GM19324 (cell line): ENCODE data around the gene KIRREL3.

Experiments used
- ATAC-seq: cut with Tn5 transposase; IDR thresholded peaks from one replicate; pipeline ENCODE4 v1.9.1; 2021; ENCODE audit warnings: mild to moderate bottlenecking, moderate library complexity; ENCODE audit not compliant: unreplicated experiment, low FRiP score

The KIRREL3 gene

GRCh38 chr11:126484266-126484665 lies 516.3 kb downstream of the KIRREL3 start:
- ATAC-seq, result no peak

- ATAC-seq, result no peak
These were observed 516.9 kb downstream of the KIRREL3 start for GRCh38 chr11:126483621-126484195.

- ATAC-seq, result no peak
These were observed 517.9 kb downstream of the KIRREL3 start for GRCh38 chr11:126482586-126483108.

GRCh38 chr11:126481303-126481680 lies 519.3 kb downstream of the KIRREL3 start:
- no peak for ATAC-seq

DNA sequence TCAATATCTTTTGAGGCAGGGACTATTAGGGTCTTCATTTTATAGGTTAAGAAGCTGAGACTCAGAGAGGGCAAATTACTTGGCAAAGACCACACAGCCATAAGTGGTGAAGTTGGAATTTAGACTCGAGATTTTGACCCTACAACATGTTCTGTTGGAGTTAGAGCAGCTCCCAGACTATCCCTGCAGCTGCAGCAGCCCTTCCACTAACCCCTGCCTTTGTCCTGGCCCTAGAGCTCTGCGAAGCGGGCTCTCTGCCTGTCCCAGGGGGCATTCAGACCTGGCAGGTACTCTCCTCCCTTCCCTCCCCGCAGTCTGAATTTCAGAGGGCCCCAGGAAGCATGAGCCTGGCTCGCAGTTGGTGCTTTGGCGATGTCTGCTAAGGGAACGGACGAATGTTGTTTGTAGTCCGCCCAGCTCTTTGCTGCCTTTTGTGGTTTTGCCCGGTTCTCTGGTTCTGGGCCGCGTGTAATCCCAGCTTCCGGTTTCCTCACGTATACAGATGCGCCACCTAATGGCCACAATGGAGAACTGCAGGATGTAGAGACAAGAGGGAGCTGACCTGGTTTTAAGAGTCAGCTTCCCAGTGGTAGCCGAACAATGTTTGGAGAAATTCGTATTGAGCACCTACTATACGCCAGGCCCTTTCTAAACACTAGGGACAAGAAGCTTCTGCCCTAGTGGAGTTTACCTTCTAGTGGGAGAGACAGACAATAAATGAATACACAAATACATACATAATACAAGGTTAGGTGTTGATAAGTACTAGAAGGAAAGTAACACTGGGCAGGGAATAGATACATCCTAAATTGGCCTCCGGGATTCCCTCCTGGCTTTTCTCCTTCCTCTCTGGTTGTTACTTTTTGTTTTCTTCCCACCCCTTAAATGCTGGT lies 519.9 kb downstream of the KIRREL3 start:
- peak; percentile 41 for ATAC-seq

GRCh38 chr11:126480015-126480409 lies 520.6 kb downstream of the KIRREL3 start:
- ATAC-seq, result no peak

DNA sequence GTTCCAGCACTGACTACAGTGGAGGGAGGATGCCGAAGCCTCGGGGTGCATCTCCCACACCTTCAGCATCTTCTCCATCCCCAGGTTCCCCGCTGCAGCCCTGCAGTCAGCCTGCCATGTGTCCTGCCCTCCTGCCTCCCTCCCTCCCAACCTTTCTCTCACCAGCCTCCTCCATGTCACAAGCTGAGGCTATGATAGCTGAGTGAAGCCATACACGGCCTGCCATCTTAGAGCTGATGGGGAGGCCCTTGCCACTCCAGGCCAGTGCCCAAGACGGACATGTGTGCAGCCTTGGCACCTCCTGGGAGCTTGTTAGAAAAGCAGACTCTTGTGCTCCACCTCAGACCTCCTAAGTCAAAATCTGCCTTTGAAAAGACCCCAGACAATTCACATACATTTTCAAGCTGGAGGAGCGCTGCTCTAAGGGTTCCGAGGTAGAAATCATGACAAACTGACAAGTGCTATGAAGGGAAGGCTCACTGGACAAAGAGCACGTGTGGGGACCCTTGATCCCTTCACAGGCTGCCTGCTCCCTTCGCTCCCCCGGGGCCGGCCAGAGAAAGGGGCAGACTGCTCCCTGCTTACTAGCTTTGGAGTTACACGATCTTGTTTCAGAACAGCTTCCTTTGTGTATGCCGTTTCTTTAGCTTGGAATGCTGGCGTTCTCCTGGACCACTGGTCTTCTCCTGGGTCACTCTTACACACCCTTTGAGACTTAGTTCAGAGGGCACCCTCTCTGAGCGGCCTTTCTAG lies 521.2 kb downstream of the KIRREL3 start:
- no peak for ATAC-seq

GRCh38 chr11:126478466-126478865 lies 522.1 kb downstream of the KIRREL3 start:
- ATAC-seq, result no peak

GRCh38 chr11:126477535-126478305 lies 522.9 kb downstream of the KIRREL3 start:
- ATAC-seq, result no peak

DNA sequence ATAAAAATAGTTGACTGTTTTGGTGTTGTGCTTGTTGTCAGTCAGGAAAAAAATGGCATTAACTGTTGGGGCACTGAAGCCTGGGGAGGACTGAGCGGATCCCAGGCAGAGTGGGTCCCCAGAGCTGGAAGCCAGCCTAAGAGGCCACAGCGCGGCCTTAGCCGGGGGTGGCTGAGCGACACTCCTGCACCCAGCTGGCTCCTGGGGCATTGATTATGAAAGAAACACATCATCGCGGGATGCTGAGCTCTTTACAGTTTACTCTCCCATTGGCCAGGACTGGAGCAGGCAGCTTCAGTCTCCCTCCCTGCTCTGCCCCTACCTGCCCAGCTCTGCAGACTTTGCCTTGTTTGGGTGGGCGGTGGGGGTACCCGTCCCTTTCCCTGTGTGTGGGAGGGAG lies 523.6 kb downstream of the KIRREL3 start:
- no peak for ATAC-seq

- no peak for ATAC-seq
These were observed 524.2 kb downstream of the KIRREL3 start for GRCh38 chr11:126476266-126476924.

DNA sequence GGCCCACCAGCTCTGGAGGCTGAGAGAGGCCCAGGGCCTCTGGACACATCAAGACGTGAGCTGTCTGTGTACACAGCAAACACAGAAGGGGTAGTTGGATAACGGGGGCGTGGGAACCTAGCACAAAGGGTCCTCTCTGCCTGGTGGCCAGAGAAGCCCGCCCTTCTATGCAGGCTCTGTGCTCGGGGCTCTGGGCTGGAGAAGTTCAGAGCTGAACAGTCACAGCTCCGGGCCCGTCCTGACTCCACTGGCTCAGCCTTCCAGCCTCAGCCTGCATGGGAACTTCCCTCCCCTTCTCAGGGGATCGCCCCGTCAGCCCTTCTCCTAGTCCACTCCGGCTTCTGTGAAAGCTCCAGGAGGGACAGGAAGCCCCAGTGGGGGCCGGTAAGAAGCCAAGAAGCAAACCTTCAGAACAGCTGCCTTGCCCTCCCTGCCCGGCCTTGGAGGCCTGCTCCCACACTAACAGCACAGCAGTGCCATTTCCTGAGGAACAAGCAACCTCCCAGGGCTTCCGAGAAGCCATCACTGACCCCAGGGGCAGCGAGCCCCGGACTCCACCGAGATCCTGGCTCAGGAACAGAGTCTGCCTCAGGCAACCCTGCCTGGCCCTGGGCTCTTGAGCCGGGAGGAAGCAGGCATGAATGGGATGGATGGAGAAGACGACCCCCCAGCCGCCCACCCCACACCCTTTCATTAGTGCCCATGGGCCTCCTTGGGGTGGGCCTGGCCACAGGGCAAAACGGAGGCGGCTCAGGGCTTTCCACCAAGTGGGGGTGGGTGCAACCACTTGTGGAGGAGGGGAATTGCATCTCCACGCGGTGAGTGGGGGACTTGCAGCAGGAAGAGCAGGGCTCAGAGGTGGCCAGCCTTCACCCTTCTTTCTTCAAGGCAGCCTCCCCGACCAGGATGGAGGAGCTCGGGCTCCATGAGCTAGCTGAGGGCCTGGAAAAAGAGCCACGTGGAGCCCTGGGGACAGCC lies 525.3 kb downstream of the KIRREL3 start:
- ATAC-seq, result no peak

DNA sequence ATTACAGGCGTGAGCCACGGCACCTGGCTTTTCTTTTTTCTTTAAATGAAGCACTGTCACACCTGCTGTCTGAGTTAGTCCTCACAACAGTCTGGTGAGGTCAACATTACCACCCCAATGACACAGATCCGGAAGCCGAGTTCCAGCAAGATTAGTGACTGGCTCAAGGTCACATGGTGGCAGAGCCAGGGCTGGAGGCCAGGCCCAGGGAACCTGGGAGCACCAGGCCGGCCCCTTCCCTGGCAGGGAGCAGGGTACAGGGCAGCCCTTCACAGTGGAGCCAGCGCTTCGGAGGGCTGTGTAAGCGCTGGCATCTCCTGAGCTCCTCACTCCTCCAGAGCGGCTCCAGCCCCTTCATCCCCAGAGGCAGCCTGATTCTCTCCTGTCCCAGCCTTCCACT lies 526.4 kb downstream of the KIRREL3 start:
- ATAC-seq, result no peak

DNA sequence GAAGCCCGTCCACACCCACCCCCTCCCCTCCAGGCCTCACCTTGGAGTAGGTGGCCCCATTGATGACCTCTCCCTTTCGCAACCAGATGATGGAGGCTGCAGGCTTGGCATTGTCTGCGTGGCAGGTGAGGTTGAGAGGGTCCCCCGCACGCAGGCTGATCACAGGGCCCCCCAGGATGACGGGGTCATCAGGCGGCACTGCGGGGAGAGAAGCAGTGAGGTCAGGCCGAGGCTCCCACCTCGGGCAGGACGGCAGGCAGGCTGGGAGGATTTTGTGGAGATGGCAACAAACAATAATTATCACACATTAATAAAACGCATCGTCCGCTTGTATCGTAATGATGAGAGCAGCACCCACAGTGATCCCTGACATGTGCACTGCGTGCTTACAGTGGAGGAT lies 527.3 kb downstream of the KIRREL3 start:
- ATAC-seq, result no peak

GRCh38 chr11:126469311-126469710 lies 531.3 kb downstream of the KIRREL3 start:
- ATAC-seq, result no peak

GRCh38 chr11:126468102-126468521 lies 532.5 kb downstream of the KIRREL3 start:
- no peak for ATAC-seq

DNA sequence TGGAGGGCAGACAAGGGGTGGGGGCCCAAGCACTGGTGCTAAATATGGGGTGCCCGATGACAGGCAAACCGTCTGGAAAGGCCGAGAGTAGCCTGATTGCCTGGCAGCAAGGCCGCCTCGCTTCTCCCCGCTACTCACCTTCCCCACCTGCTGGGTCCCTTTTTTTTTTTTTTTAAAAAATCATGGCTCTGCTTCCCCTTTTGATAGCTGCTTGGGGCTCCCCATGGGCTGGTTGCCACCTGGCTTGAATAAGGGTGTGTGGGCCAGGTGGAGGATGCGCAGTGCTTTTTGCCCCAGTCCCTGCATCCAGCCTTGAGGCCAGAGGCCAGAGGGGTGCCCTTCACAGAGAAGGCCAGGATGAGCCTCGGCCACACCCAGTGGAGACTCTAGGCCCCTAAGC lies 533.1 kb downstream of the KIRREL3 start:
- no peak for ATAC-seq

DNA sequence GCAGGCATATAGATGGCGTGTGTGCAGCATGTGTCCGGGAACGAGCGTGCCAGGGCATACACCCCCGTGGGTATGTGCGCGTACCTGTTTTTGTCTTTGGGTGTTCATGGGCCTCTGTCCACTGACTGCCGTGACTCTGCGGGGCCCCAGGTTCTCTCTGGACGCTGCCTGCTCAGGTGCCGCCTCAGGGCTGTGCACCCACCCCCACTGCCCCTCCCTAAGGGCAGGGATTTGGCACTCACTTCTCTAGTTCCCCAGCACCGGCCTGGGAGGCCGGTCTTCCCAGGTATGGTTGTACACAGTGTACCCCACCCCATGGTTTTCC lies 533.6 kb downstream of the KIRREL3 start:
- no peak for ATAC-seq
